ENCODE measurements around the gene LMBR1L.

LMBR1L gene

DNA sequence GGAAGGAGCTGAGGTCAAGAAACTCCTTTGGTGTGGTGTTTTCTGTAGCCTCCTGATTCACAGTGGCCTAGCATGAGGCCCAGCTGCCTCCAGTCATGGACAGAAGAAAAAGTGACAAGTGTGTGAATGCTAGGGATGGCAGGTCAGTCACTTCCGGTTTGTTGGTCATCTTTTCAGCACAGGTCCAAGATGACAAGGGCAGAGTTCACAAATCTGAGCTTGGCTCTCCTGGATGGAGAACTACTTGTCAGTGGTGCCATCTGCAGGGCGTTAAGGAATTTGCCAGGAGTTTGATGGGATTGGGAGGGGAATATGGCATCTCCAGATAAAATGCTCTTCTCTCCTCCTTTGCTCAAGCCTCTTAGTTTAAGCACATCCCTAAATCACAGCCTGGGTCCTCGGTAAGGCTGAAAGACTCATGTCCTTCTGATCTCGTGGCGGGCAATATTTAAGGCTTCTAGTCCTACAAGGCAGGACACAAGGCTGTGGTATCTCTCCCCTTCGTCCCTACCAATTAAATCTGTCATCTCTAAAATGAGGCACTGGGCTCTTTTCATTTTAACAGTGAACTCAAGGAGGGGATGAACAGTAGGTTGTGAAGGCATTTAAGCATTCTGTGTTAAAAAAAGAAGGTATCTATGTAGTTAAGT is 10.5 kb upstream of the LMBR1L start:
- ATAC-seq, result no peak

DNA sequence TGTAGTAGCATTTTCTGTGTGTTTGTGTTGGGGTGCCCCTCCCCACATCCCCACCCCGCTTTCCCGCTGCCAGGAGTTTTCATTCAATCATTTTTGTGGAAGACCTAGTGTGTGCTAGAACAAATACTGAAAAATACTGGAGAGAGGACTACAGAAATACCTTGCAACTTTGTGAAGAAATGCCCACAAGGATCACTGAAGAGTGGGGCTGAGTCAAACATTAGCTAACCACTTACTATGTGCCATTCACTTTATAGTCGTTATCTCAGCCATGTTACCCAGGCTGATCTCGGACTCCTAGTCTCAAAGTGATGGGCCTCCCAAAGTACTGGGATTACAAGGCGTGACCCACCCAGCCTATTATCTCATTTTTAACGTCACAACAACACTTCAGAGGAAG is 559 bp upstream of the LMBR1L start:
- DNase-seq (no peak), ATAC-seq (no peak)

More for the DNA sequence above, 10.5 kb upstream of the LMBR1L start:
- DNase-seq, result no peak

DNA sequence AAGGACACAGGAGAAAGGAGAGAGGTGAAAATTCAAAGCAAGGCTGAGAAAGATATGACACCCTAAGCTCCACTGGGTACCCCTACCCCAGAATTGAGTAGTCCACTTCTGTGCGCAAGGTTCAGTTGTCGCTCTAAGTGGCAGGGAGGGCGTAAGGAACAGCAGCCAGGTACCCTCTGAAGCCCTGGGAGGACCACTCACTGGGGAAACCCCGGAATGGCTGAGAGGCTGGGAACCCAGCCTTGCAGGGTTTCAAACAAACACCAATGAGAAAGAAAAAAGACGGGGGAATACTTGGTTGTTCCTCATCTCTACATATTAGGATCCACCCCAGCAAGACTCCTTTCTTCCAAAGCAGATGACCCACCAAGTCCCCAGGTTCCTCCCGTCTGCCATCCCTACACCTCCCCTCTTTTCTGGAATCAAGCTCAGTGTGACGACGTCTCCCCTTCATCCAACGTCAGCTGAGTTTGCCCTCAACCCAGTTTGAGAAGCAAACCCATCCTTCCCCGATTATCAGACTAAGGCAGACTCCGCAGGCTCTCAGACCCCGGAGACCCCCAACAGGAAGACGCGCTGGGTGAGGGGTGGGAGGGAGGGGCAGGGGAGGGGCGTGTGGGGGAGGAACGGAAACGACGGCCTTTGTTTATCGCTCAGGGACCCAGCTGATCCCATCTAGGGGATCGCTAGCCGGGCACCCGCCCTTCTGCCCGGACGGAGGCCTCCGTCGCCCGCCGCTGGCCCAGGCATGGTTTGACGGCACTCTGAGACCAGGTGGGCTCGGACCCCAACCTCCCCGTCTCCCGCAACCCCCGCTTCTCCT is 795 bp downstream of the LMBR1L start:
- DNase-seq (peak; percentile 20), ATAC-seq (no peak)

DNA sequence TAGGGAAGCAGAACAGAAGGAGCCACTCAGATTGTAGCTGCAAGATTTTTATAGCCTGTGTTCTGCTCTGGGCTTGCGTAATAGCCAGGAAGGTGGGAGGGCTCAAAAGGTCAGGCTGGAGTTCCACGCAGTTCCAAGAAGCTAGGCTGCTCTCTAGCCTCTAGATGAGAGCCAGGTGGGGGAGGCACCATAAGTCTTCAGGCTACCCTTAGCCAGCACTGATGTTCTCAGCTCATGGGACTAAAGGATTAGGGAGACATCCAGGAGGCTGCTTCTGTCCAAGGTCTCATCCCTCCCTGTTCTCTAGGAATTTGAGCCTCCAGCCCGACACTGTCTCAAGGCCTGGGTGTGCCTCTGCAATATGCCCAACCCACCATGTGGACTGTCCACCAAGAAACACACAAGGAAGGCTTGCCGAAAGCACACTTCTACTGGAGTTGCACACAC is 1.7 kb downstream of the LMBR1L start:
- no peak for ATAC-seq
- no peak for DNase-seq

DNA sequence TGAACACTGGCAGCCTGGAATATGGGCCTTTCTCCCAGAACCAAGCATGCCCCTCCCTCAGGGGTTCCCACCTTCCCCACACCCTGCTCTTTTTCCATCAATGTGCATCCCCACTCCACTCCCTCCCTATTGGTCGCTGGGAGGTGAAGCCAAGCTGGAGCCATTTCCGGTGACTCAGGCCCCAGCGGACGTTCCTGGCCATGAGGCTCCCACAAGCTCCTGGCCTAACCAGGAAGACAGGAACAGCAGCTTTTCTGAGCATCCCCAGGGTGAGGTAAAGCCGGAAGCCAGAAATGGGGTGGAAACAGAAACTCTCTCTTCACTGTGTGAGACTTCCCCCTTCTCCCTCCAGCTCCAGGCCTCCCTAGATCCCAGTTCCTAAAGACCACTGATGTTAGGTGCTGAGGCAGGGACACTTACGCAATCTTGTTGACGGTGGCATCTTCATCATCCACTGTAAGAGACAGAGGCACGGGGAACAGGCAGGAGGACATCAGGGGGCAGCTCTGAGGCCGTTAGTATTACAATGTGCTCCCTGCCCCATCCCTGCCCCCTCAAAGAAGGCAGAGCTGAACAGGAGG is 5.1 kb downstream of the LMBR1L start:
- no peak for ATAC-seq
- no peak for DNase-seq

DNA sequence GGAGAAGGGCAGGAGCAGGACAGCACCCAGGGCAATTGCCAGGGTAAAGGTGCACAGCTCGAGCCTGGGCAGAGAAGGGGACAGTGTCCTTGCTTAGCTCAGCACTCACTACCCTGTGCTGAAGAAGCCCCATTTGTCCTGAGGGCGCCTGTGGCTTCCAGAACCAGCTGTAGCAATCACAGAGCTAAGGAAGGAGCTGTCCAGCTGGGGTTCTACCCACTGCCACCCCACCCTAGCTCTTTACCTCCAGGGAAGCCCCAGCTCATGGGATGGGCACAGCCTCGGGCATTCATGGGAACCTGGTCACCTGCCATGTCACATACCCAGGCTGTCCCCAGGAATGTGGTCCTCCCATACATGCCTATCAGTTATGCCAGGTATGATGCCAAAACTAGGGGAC is 5.8 kb downstream of the LMBR1L start:
- ATAC-seq (no peak), DNase-seq (no peak)

DNA sequence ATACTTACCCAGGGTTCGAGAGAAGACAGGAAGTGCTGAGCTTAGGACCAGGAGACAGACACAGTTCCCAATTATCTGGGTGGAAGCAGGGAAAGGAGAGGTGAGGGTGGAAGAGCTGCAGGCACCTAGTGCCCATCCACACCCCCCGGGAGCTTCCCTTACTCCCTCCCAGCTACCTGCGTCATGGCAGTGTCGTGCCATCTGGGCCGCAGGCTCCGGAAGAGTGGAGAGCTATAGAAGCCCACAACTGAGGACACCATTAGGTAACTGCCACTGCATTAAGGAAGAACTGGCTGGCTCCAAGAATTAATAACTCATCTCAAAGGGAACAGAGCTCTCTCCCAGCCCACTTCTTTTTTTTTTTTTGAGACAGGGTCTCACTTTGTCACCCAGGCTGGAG is 10.3 kb downstream of the LMBR1L start:
- ATAC-seq (no peak), DNase-seq (no peak)

DNA sequence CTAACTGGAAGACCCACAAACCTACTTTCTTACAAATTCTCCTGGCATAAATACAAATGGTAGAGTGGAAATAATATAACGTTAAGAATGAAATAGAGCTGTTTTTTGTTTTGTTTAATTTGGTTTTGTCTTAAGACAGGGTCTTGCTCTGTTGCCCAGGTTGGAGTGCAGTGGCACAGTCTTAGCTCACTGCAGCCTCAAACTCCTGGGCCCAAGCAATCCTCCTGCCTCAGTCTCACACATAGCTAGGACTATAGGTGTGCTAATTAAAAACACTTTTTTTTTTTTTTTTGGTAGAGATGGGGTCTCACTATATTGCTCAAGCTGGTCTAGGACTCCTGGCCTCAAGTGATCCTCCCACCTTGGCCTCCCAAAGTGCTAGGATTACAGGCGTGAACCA is 11.9 kb downstream of the LMBR1L start:
- DNase-seq (no peak), ATAC-seq (no peak)

DNA sequence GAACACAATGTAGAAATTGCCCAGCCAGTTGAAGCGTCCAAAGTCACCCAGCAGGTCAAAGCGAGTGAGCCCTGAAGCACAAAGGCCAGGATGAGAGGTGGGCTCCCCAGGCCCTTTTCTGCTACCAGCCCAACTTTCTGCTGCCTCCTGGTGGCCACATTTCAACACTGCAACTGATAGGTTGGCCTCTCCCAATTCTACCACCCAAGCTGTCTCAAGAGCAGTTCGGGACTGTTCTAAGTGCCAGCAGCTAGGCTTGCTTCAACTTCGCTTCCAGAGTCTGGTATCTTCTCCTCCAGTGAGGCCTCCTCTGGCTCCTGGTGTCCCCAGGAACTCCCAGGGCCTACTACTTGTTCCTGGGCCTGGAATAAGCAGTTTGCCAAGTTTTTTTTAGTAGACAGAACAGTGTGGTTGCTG is 12.6 kb downstream of the LMBR1L start:
- ATAC-seq (peak; percentile 33), DNase-seq (peak; percentile 72)

DNA sequence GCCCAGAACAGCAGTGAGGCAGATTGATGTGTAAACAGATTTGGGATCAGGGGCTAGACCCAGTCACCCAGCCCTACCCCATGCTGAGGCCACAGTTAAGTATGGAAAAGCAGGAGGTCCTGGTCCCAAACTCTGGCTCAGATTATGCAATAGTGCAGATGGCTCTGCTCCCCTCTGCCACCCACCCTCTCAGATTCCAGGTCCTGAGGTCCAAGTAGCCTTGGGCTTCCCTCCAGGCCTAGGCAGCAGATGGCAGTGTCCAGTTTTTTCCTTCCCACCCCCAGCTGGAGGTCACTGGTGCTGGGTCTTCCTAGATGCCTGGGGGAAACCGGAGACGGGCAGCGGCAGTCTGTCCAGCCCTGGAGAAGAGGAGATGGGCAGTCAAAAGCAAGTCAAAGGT is 13.3 kb downstream of the LMBR1L start:
- no peak for DNase-seq
- ATAC-seq, result no peak

DNA sequence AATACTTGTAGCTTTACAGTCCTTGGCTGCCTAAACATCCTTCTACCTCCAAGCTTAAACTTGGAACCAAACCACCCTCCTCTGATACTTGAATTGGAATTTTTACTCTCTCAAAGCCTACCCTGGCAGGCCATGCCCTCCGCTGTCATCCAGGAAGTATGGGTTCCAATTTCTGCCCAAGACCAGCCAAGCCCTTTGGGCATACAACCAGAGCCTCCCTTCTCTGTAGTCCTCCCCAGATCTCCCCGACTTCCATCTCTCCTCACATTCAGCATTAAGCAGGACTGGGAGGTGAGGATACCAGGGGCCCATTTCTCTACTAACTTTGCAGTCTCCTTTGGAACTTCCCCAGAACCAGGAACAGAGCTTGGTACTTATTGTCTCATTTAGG is 15.7 kb downstream of the LMBR1L start:
- ATAC-seq (no peak), DNase-seq (no peak)

DNA sequence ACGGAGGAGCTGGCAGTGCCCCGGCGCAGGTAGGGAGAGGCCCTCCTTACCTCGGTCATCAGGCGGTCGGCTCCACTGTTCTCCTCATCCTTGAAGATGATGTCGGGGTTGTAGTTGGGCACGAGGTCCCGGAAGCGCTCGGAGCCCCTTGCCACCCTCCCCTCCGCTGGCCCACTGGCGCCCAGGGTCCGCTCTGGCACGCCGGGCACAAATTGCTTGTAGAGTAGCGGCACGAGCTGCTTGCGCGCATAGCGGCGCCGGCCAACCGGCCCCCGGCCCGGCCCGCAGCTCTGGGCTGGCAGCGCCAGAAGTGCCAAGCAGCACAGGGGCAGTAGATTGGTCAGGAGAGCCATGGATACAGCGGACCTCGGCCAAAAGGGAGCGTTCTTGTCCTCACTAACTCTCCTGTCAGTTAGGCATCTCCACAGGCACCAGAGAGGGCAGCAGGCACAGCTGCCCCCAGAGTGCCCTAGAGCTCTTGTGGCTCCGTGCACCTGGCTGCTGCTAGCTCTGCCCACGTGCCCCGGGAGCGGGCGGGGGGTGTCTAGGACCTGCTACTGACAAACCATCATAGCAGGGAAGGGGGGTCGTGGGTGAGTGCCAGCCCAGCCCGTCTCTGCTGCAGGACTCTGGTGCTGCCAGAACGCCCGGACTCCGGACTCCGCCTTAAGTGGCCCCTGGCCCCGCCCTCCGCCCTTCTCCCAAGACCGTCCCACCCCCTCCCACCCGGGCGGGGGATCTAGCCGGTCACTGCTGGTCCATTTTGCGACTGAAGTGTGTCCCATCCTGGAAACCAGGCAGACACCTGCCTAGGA is 16.3 kb downstream of the LMBR1L start, which contains the start of gene DHH:
TSS of gene DHH (minus strand) at position 642 of the 815 bp plus-strand sequence. CDS start at position 353, 289 bp downstream.
- ATAC-seq (no peak), DNase-seq (peak; percentile 17)

DNA sequence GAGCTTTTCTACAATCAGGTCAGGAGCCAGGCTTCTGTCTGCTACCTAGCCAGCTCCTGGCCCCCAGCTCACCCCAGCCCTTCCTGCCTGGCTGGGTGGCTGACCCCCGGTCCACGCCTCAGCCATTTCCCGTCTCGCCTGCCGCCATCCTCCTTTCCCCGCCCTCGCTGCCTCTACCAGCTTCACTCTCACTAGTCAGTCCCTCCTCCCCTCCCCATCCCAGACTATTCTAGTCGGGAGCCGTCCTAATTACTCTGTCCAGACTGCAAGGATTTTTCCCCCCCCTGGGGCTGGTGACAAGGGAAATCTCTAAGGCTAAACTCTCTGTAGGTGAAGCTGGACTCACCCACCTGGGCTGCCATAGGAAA is 16.9 kb downstream of the LMBR1L start:
- ATAC-seq (no peak), DNase-seq (no peak)

DNA sequence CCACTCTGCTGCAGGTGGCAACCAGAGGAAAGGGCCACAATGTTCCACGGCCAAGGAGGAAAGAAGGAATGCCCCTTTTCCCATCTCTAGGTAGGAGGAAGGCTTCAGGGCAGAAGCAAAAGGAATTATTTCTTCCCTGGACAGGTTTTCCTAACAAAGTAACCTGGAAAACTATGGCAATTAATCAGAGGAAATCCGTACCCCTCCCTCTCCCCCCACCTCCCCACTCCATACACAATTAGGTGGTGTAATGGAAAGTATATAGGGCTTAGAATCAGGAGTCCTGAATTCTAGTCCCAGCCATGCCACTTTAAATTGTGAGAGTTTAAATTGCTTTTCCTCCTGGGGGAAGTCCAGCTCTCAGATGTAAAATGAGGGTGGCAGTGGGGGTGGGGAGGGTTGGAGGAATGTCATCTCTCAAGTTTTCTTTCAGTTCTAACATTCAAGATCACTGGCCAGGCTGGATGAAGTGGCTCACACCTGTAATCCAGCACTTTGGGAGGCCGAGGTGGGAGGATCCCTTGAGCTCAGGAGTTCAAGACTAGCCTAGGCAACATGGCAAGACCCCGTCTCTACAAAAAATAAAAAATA is 17.7 kb downstream of the LMBR1L start:
- DNase-seq (no peak), ATAC-seq (no peak)

DNA sequence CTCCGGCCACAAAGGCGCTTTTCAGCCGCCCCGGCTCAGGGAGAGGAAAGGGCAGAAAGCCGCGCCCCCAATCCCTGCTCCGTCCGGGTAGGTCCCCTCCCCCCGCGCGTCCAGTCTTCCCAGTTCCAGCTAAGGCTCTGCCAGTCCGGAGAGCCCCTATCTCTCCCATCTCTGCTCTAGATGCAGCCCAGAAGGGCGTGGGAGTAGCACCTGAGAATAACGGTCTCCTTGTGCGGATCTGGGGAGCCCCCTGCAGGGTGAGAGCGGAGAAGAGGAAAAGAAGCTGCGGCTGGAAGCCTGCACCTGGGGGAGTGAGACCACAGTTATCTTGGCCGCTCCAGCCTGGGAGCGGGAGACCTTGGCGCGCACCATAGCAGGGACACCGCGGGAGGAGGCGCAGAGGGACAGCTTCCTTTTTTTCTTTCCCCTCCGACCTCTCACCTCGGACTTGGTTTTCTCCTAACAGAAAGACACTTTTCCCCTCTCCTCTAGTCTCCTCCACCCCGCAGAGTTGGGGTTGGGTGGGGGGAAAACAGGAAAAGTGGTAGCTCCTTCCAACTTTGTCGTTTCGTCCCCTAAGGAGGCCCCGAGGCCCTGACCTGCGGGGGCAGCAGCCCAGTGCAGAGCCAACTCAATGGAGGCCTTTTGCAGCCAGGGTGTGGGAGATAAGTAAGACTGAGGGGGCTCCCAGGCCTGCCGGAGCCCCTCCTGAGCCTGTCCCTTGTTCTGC is 18.4 kb downstream of the LMBR1L start:
- DNase-seq (peak; percentile 75), ATAC-seq (no peak)

DNA sequence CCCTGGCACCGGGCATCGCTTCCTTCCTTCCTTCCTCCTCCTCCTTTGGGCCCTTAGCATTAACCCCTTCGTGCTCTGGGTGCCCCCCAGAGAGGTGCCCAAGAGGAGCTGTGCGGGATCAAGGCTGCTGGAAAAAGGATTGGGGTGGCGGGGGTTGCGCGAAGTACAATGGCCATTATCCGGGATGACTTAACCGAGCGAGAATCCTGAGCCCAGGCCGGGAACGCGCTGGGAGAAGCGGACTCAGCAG is 18.9 kb downstream of the LMBR1L start:
- ATAC-seq (no peak), DNase-seq (no peak)

DNA sequence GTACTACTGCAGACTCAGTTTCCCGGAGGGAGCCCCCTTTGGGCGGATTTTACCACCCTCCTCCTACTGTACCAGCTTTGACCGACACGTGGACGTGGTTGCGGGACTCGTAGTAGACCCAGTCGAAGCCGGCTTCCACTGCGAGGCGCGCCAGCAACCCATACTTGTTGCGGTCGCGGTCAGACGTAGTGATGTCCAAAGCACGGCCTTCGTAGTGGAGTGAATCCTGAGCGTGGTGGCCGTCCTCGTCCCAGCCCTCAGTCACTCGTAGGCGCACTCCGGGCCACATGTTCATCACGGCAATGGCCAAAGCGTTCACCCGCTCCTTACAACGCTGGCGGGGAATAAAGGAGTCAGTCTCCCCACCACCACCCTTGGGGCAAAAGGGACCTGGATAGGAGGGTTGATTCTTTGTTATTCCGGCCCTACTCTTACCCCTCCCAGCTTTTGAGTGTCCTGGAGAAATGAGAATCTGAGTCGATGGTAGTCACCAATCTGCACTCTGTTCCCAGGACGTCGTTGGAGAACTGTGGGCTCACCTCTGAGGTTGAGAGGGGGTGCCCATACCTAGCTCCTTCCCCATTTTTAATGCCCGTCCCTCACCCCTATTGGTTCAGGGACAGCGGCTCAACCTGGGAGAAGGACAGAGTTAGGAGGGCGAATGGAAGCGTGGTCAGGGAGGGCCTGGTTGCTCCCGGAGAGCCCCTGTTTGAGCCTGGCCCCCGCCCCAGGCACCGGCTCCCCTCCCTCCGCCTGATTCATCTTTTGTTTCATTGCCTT is 19.4 kb downstream of the LMBR1L start:
- ATAC-seq (no peak), DNase-seq (no peak)

DNA sequence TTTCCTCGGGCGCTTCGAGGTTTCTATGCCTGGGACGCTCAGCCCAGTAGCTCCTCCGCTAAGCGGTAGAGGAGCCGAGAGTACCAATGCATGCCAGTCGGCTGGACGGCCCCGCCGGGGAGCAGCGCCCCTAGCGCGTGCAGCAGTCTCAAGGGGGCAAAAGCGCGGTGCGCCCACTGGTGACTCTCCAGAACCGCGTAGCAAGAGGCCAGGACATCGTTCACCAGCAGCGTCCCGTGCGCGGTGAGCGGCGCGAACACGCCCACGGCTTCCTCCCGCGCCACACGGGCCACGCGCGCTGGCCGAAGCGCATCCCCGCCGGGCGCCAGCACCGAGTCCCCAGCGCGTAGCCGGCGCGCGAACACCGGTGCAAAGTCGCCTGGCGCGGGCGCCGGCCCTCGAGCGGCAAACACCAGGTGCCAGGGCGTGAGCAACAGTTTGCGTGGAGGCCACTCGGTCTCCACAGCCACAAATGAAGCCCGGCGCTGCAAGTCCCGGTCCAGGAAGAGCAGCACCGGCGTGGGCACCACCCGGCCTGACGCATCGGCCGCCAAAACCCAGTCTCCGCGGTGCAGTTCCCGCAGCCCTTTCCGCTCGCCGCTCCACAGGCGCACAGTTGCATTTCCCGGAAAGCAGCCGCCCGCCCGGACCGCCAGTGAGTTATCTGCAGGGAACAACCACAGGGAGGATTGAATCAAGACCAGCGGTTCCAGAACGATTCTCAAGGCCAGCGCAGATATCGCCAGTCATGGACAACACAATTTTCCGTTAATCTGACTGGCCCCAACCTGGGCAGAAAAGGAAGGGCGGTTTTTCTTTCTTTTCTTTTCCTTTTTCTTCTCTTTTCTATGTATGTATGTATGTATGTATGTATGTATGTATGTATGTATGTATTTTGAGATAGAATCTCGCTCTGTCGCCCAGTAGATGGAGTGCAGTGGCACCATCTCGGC is 20.6 kb downstream of the LMBR1L start:
- peak; percentile 10 for ATAC-seq
- DNase-seq, result peak; percentile 50

DNA sequence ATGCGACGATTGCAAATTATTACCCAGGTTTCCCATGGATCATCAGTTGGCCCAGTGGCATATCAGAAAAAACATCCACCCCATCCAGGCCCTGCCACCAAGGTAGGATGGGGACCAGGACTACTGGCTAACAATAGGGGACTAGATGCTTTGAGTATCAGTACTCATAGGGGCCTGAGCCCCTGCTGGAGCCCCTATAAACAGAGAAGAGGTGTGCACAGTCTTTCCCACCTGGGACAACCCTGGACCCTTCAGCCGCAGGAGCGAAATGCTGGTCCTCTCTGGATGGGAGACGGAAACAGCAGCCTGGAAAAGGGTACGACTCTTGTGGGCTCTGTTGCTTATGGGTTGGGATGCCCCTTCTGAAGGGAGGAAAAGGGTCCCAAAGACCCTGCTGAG is 21.7 kb downstream of the LMBR1L start:
- ATAC-seq, result no peak
- DNase-seq, result no peak

All from stimulated activated naive CD8-positive, alpha-beta T cell treated with anti-CD3 and anti-CD28 coated beads, Interleukin-15, Interleukin-2, amounts not matched to agents 100 U/mL and 50 U/mL, for 24 hours (primary cell).